RWPE2 (cell line): ENCODE measurements around the gene TUFT1.

Source experiments
- ATAC-seq: fragments of 200-7000 bp; cut with Tn5 transposase; 3 replicates; pipeline ENCODE4 v1.9.1; 2021; ENCODE audit warnings: low read depth
- DNase-seq: peaks from one replicate; pipeline ENCODE4 v3.0.0-alpha.2; 2020; ENCODE audit warnings: low spot score
- H3K27ac ChIP-seq: fragments of 450-650 bp; 2 replicates; pipeline ENCODE4 v1.5.1; 2017; ENCODE audit warnings: mild to moderate bottlenecking; ENCODE audit not compliant: poor library complexity, severe bottlenecking
- H3K27me3 ChIP-seq: fragments of 250-450 bp; sonication (Bioruptor Pico); 2 replicates; pipeline ENCODE4 v1.5.1; 2021; ENCODE audit warnings: mild to moderate bottlenecking, moderate library complexity; ENCODE audit not compliant: insufficient read depth, poor library complexity, severe bottlenecking
- H3K36me3 ChIP-seq: fragments of 250-450 bp; sonication (Bioruptor Pico); 2 replicates; pipeline ENCODE4 v1.5.1; 2020; ENCODE audit warnings: low read depth, mild to moderate bottlenecking, moderate library complexity
- H3K4me1 ChIP-seq: fragments of 250-450 bp; sonication (Bioruptor Pico); 2 replicates; pipeline ENCODE4 v1.5.1; 2021; ENCODE audit warnings: mild to moderate bottlenecking, moderate library complexity; ENCODE audit not compliant: insufficient read depth, poor library complexity, severe bottlenecking
- H3K4me3 ChIP-seq: fragments of 250-450 bp; sonication (Bioruptor Pico); 2 replicates; pipeline ENCODE4 v1.5.1; 2021; ENCODE audit warnings: mild to moderate bottlenecking, moderate library complexity; ENCODE audit not compliant: severe bottlenecking
- H3K9me3 ChIP-seq: fragments of 250-450 bp; sonication (Bioruptor Pico); 2 replicates; pipeline ENCODE4 v1.5.1; 2021; ENCODE audit warnings: mild to moderate bottlenecking, moderate library complexity; ENCODE audit not compliant: severe bottlenecking
- TF ChIP-seq, protein P1 (sequence below): fragments of 450-650 bp; IDR thresholded peaks from one replicate; pipeline ENCODE4 v1.5.1; 2017; ENCODE audit warnings: mild to moderate bottlenecking, moderate library complexity; ENCODE audit not compliant: poor library complexity, severe bottlenecking

Gene TUFT1

DNA sequence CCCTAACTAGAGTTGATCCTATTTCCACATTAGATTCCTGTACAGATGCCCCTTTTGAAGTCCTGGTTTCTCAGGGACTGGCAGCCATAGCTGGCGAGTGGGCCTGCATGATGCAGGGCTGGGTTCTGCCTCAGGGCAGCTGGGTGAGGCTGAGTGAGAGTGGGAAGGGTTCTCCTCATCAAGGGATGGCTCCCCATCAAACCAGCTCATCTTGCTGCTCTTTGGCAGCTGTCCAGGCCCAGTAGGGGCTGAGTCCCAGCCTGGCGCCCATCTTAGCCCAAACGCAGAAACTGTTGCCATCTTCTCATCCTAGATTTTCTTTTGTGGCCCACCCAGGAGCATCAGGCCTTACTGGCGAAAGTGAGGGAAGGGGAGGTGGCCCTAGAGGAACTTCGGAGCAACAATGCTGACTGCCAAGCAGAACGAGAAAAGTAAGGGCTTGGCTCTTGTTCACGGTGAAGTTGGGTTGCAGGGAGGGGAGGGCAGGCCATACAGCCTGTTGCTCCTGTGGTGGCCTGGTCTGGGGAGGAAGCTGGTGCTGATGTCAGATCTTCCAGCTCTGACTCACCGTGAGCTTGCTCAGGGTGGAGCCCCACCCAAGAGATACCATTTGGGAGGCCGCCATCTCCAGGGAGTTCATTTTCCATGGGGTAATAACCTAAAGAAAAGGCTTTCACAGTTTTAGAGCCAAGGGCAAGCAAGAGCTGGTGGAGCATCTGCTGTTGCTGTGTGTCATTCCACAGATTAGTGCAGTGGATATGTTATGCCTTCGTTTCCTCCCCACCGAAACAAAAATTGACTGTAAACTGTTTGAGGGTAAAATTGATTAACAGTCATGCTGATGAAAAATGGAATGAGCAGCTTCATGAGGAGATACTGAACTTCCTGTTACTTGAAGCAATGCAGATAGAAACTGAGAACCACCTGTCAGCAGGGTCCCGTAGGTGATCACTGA lies 34.7 kb downstream of the TUFT1 start:
- DNase-seq (peak; percentile 73), ATAC-seq (peak; percentile 82)
- no peak overlapping the region for H3K4me3 ChIP-seq
- no peaks in the 10 kb centered on the region for H3K27me3 ChIP-seq
- TF ChIP-seq, protein P1, sequence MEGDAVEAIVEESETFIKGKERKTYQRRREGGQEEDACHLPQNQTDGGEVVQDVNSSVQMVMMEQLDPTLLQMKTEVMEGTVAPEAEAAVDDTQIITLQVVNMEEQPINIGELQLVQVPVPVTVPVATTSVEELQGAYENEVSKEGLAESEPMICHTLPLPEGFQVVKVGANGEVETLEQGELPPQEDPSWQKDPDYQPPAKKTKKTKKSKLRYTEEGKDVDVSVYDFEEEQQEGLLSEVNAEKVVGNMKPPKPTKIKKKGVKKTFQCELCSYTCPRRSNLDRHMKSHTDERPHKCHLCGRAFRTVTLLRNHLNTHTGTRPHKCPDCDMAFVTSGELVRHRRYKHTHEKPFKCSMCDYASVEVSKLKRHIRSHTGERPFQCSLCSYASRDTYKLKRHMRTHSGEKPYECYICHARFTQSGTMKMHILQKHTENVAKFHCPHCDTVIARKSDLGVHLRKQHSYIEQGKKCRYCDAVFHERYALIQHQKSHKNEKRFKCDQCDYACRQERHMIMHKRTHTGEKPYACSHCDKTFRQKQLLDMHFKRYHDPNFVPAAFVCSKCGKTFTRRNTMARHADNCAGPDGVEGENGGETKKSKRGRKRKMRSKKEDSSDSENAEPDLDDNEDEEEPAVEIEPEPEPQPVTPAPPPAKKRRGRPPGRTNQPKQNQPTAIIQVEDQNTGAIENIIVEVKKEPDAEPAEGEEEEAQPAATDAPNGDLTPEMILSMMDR: no peak
- H3K9me3 ChIP-seq: no peaks in the 10 kb centered on the region
- peak overlapping the region; percentile 73 for H3K27ac ChIP-seq
- peaks cover 34% of the 10 kb centered on the region for H3K4me1 ChIP-seq
- H3K36me3 ChIP-seq: peaks cover 100% of the 10 kb centered on the region

DNA sequence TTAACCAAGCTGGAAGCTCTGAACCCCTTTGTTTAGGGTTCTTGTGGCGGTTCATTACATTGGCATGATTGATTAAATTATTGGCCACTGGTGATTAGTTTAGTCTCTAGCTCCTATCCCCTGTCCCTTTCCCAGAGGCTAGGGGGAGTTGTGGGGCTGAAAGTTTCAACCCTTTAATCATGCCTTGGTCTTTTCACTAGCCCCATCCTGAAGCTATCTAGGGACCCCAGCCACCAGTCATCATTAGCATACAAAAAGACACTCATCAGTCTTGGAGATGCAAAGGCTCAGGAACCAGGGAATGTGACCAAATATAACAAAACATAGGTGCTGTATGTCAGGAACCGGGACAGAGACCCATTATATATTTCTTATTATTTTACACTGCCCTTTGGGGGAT lies 37.1 kb downstream of the TUFT1 start:
- H3K4me3 ChIP-seq: no peak overlapping the region
- H3K36me3 ChIP-seq: peaks cover 99% of the 10 kb centered on the region
- H3K4me1 ChIP-seq: peaks cover 21% of the 10 kb centered on the region
- H3K9me3 ChIP-seq: no peaks in the 10 kb centered on the region
- DNase-seq (no peak), ATAC-seq (no peak)
- peak overlapping the region; percentile 42 for H3K27ac ChIP-seq
- TF ChIP-seq, protein P1: no peak
- H3K27me3 ChIP-seq: no peaks in the 10 kb centered on the region

DNA sequence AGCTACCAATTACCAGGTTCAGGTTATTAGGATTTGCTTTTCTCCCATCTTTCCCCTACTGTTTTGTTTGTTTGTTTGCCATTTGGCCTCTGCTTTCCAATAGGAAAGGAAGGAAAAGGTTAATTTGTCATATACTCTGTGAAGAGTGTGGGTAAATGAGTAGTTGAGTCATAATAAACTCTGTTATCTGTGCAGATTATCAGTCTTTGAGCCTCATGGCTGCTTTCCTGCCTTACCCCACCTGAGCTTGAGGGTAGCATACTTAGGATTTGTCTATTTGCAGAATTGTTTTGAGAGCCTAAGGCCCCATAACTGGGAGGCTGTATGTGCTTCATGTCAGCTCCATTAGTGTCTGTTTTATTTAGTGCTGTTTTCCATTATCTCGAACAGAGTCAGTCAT lies 38.8 kb downstream of the TUFT1 start:
- peak overlapping the region; percentile 42 for H3K27ac ChIP-seq

DNA sequence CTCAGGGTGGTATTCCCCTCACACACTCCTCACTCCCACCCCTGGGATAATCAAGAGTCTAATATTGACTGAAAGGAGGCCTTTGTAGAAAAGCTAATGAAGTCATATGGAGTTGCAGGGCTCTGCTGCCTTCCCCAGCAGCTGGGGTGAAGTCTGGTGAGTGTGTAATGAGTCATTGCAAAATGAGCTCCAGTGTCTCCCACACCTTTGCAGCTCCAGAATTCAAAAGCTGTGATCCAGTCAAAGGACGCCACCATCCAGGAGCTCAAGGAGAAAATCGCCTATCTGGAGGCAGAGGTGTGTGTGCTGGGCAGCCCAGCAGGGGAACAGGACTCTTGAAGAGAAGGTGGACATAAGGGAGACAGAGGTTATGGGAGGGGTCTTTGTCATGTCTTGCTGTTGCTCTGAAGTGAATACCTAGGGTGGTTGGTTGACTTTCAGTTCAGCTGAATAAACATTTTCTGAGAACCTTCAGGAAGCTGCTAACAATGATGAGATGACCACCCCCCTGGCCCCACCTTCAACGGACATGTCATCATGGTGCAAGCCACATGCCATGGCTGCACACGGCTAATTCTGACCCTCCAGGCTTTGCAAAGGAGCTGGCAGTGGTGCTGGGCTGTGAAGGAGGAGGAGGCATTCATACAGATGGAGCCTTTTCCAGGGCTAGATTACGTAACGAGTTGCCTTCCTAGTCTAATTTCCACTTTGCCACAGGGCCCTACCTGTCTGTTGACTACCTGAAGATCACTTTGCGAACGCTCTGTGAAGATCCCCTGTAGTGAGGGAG lies 39.5 kb downstream of the TUFT1 start:
- H3K4me1 ChIP-seq: peaks cover 28% of the 10 kb centered on the region

More for the DNA sequence above, 38.8 kb downstream of the TUFT1 start:
- no peaks in the 10 kb centered on the region for H3K27me3 ChIP-seq
- H3K9me3 ChIP-seq: no peaks in the 10 kb centered on the region
- ATAC-seq: no peak
- H3K4me1 ChIP-seq: peaks cover 26% of the 10 kb centered on the region
- DNase-seq: no peak
- TF ChIP-seq, protein P1: no peak
- H3K4me3 ChIP-seq: no peak overlapping the region
- peaks cover 93% of the 10 kb centered on the region for H3K36me3 ChIP-seq

More for the DNA sequence above, 39.5 kb downstream of the TUFT1 start:
- ATAC-seq (peak; percentile 58), DNase-seq (no peak)
- Histone ChIP-seq H3K27ac (peak overlapping the region; percentile 42), H3K36me3 (peaks cover 86% of the 10 kb centered on the region), H3K9me3 (no peaks in the 10 kb centered on the region), H3K4me3 (no peak overlapping the region), H3K27me3 (no peaks in the 10 kb centered on the region)
- TF ChIP-seq, protein P1: no peak
